Ishikawa (cell line): ENCODE data around the gene CEP41.

ENCODE experiments used
- CREB1 ChIP-seq: IDR thresholded peaks from 2 replicates; pipeline ENCODE4 v1.6.1; 2012; ENCODE audit warnings: low read depth
- EP300 ChIP-seq: IDR thresholded peaks from 2 replicates; pipeline ENCODE4 v1.6.1; 2012; ENCODE audit warnings: borderline replicate concordance
- FOXM1 ChIP-seq: IDR thresholded peaks from 2 replicates; pipeline ENCODE4 v1.6.1; 2012; ENCODE audit warnings: low read depth, borderline replicate concordance
- MAX ChIP-seq: IDR thresholded peaks from 2 replicates; pipeline ENCODE4 v1.6.1; 2012
- RAD21 ChIP-seq: IDR thresholded peaks from 2 replicates; pipeline ENCODE4 v1.6.1; 2012; ENCODE audit warnings: low read depth
- REST ChIP-seq: IDR thresholded peaks from 2 replicates; pipeline ENCODE4 v1.6.1; 2012; ENCODE audit warnings: low read depth, mild to moderate bottlenecking
- TAF1 ChIP-seq: IDR thresholded peaks from 2 replicates; pipeline ENCODE4 v1.6.1; 2012; ENCODE audit warnings: low read depth, mild to moderate bottlenecking
- USF1 ChIP-seq: IDR thresholded peaks from 2 replicates; pipeline ENCODE4 v1.6.1; 2012
- YY1 ChIP-seq: IDR thresholded peaks from 2 replicates; pipeline ENCODE4 v1.6.1; 2012; ENCODE audit warnings: low read depth
- ZBTB7A ChIP-seq: IDR thresholded peaks from 2 replicates; pipeline ENCODE4 v1.6.1; 2012; ENCODE audit warnings: low read depth

GRCh38 chr7:130374507-130374906 is 66.3 kb downstream of the CEP41 start:
- TF ChIP-seq ZBTB7A = no peak
- no peak for TF ChIP-seq RAD21
- TF ChIP-seq MAX = no peak
- TF ChIP-seq EP300 = no peak
- TF ChIP-seq REST = no peak
- TF ChIP-seq CREB1 = no peak
- TF ChIP-seq TAF1 = no peak
- TF ChIP-seq USF1 = no peak
- TF ChIP-seq FOXM1 = no peak
- no peak for TF ChIP-seq YY1
